NCI-H748 (cell line): ENCODE results near the gene RYR2.

Experiments
- DNase-seq: peaks from one replicate; lab custom pipeline; 2025; ENCODE audit not compliant: unreplicated experiment; lab: John Stamatoyannopoulos, UW

The RYR2 gene

GRCh38 chr1:237191403-237191802 is 149.4 kb downstream of the RYR2 start:
- no peak for DNase-seq

- DNase-seq = no peak
These were observed 155.8 kb downstream of the RYR2 start for GRCh38 chr1:237197470-237198425.

GRCh38 chr1:237199026-237199425 is 157.0 kb downstream of the RYR2 start:
- no peak for DNase-seq

- no peak for DNase-seq
These were observed 159.2 kb downstream of the RYR2 start for GRCh38 chr1:237201155-237201554.

- DNase-seq = no peak
These were observed 162.9 kb downstream of the RYR2 start for GRCh38 chr1:237204841-237205240.

- DNase-seq = no peak
These were observed 163.5 kb downstream of the RYR2 start for GRCh38 chr1:237205400-237206064.

- no peak for DNase-seq
These were observed 164.1 kb downstream of the RYR2 start for GRCh38 chr1:237206065-237206414.

GRCh38 chr1:237211031-237211430 is 169.0 kb downstream of the RYR2 start:
- DNase-seq = no peak

- no peak for DNase-seq
These were observed 169.6 kb downstream of the RYR2 start for GRCh38 chr1:237211540-237211939.

- DNase-seq = no peak
These were observed 178.0 kb downstream of the RYR2 start for GRCh38 chr1:237219751-237220642.

- no peak for DNase-seq
These were observed 181.4 kb downstream of the RYR2 start for GRCh38 chr1:237223419-237223818.

GRCh38 chr1:237226177-237226944 is 184.4 kb downstream of the RYR2 start:
- DNase-seq = no peak

- no peak for DNase-seq
These were observed 185.5 kb downstream of the RYR2 start for GRCh38 chr1:237227476-237227875.

- DNase-seq = no peak
These were observed 186.4 kb downstream of the RYR2 start for GRCh38 chr1:237228421-237228820.

- no peak for DNase-seq
These were observed 187.3 kb downstream of the RYR2 start for GRCh38 chr1:237229333-237229732.

- DNase-seq = no peak
These were observed 190.5 kb downstream of the RYR2 start for GRCh38 chr1:237232501-237232900.

- DNase-seq = no peak
These were observed 193.1 kb downstream of the RYR2 start for GRCh38 chr1:237235091-237235490.

- no peak for DNase-seq
These were observed 195.7 kb downstream of the RYR2 start for GRCh38 chr1:237237721-237238120.

- DNase-seq = peak; percentile 15
These were observed 197.3 kb downstream of the RYR2 start for GRCh38 chr1:237239248-237239647.

GRCh38 chr1:237241038-237241437 is 199.1 kb downstream of the RYR2 start:
- DNase-seq = no peak

- no peak for DNase-seq
These were observed 202.8 kb downstream of the RYR2 start for GRCh38 chr1:237244778-237245177.
